T-helper 2 cell treated with Interferon-gamma antibody and Interleukin-4, amounts not matched to agents 5 μg/mL and 100 μg/mL, for 36 hours (primary cell): ENCODE data around the gene CCL26.
"Not testable (repeated sequence)": the region's sequence is repeated elsewhere in the genome, so short reads cannot be mapped to it uniquely, and the experiment has no call there.

Experiments used
- DNase-seq: peaks from one replicate; pipeline ENCODE4 v3.0.0; 2021; ENCODE audit warnings: low spot score
- H3K27ac Mint-ChIP-seq: one replicate; pipeline ENCODE4 v1.8.0; 2021; ENCODE audit warnings: mild to moderate bottlenecking, mixed read lengths
- H3K27me3 Mint-ChIP-seq: one replicate; pipeline ENCODE4 v1.8.0; 2021; ENCODE audit warnings: low read depth, mixed read lengths
- H3K36me3 Mint-ChIP-seq: one replicate; pipeline ENCODE4 v1.8.0; 2021; ENCODE audit warnings: low read depth, mixed read lengths
- H3K4me1 Mint-ChIP-seq: one replicate; pipeline ENCODE4 v1.8.0; 2021; ENCODE audit warnings: low read depth, mixed read lengths
- H3K4me3 Mint-ChIP-seq: one replicate; pipeline ENCODE4 v1.8.0; 2022; ENCODE audit warnings: mild to moderate bottlenecking, moderate library complexity, mixed read lengths
- H3K9me3 Mint-ChIP-seq: one replicate; pipeline ENCODE4 v1.8.0; 2021; ENCODE audit warnings: mixed read lengths

CCL26 gene

DNA sequence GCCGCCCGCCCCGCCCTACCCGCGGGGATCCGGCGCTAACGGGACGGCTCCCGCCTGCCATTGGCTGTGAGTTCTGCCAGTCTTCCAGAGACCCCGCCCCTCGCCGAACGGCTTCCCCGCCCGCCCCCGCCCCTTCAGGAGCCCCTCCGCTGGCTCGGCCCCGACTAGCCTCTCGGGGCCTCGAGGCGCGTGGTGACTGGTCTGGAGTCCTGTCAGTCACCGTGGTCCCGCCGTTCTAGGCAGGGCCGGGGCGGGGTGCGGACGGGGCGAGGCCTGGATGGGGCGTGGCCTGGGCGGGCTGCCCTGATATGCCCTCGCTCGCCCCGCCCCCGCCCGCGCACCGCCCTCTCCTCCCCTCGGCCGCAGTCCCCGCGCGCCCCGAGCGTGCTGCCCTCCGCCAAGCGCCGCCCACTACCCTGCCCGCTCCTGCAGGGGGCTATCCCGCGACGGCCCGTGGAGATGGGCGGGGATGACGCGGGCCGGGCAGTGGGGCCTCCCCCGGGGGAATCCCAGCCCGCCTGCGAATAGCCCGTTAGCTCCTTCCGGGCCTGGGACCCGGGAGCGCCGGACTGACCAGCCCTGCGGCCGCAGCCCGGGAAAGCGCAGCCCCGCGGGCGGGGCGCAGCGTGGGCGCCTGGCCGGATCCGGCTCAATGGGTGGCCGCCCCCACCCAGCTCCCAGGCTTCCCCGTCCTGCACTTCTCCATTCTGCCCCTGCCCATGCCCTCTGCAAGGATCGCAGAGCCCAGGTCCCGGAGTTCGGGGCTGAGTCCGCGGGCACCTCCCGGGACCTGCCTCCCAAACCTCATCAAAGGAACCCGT, 32.8 kb downstream of the CCL26 start:
- DNase-seq: peak; percentile 99
- H3K4me1 Mint-ChIP-seq: peaks cover 12% of the 10 kb centered on the region
- peak overlapping the region; percentile 94 for H3K4me3 Mint-ChIP-seq
- H3K36me3 Mint-ChIP-seq: no peaks in the 10 kb centered on the region
- H3K27me3 Mint-ChIP-seq: peaks cover 19% of the 10 kb centered on the region
- H3K27ac Mint-ChIP-seq: peak overlapping the region; percentile 98
- no peaks in the 10 kb centered on the region for H3K9me3 Mint-ChIP-seq

GRCh38 chr7:75738604-75738974, 33.4 kb downstream of the CCL26 start, which contains the start of gene HIP1:
TSS of gene HIP1 (minus strand) at chr7:75738941. CDS start at chr7:75738920, 21 bp downstream.
- H3K36me3 Mint-ChIP-seq: no peaks in the 10 kb centered on the region
- peaks cover 19% of the 10 kb centered on the region for H3K27me3 Mint-ChIP-seq
- peak within 1 kb of the TSS; percentile 98 for H3K27ac Mint-ChIP-seq
- DNase-seq: no peak
- H3K4me3 Mint-ChIP-seq: peak within 1 kb of the TSS; percentile 94
- H3K9me3 Mint-ChIP-seq: no peaks in the 10 kb centered on the region
- peaks cover 12% of the 10 kb centered on the region for H3K4me1 Mint-ChIP-seq

GRCh38 chr7:75737856-75738603, 34.0 kb downstream of the CCL26 start:
- Mint-ChIP-seq H3K4me3 (peak overlapping the region; percentile 83), H3K4me1 (peaks cover 12% of the 10 kb centered on the region), H3K9me3 (no peaks in the 10 kb centered on the region), H3K36me3 (no peaks in the 10 kb centered on the region), H3K27me3 (peaks cover 16% of the 10 kb centered on the region), H3K27ac (peak overlapping the region; percentile 55)
- no peak for DNase-seq

DNA sequence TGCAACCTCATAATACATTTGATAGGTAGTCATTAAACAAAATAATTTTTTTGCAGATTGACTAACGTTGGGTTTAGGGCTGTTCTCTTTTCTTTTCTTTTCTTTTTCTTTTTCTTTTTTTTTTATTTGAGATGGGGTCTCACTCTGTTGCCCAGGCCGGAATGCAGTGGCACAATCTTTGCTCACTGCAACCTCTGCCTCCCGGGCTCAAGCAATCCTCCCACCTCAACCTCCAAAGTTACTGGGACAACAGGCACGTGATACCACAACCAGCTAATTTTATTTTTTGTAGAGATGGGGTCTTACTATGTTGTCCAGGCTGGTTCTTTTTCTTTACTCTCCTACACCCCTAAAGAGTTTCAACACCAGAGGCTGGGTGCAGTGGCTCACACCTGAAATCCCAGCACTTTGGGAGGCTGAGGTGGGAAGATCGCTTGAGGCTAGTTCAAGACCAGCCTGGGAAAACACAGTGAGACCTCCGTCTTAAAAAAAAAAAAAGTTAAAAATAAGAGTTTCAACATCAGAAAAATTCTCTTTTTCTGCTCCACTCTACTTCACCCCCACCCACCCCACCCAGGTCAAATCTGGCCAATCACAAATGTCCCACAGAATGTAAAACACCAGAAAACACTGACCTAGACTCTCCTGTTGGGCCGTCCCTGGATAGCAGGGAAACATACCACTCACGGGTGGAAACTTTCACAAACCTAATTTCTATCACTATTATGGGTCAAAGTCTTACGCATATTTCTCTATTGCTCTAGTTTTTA, 36.2 kb downstream of the CCL26 start:
- Mint-ChIP-seq H3K27ac (no peak overlapping the region), H3K9me3 (no peaks in the 10 kb centered on the region), H3K27me3 (peaks cover 13% of the 10 kb centered on the region), H3K4me1 (peaks cover 8% of the 10 kb centered on the region), H3K4me3 (no peak overlapping the region), H3K36me3 (no peaks in the 10 kb centered on the region)
- DNase-seq: no peak

GRCh38 chr7:75734586-75735458, 37.2 kb downstream of the CCL26 start:
- H3K4me1 Mint-ChIP-seq: peaks cover 10% of the 10 kb centered on the region
- H3K36me3 Mint-ChIP-seq: no peaks in the 10 kb centered on the region
- H3K4me3 Mint-ChIP-seq: no peak overlapping the region
- H3K9me3 Mint-ChIP-seq: no peaks in the 10 kb centered on the region
- no peak overlapping the region for H3K27ac Mint-ChIP-seq
- DNase-seq: no peak
- peaks cover 10% of the 10 kb centered on the region for H3K27me3 Mint-ChIP-seq

DNA sequence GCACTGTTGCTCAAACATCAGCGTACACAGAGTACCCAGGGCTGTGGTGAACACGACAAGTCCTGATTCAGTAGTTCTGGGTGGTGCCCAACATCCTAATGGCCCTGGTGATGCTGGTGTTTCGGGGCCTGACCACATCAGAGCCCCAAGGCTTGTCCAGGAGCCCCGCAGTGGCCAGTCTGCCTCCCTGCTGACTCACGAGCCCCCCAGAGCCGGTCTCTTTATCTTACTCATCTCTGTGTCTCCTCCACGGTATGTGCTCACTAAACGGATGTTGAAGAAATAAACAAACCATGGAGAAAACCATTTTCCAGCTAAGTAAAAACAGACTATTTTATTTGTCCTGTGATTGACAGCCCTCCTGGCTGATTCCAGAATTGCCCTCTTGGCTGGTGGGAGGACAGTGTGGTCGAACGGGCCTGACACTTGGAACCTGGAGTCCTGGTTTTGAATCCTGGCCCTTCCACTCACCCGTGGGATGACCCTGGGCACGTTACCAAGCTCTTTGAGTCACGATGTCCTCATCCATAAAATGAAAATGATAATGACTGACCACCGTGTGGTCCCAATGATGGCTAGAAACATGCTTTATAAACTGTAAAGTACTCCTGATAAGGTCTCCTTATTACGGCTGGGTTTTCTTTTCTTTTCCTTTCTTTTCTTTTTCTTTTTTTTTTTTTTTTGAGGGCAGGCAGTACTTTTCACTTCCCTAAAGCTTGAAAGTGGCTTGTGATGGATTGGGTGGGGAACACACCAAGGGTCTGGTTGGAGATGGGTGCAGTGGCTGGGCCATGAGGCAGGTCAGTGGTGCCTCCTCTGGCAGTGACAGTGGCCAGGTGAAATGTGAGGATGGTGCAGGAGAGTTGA, 39.0 kb downstream of the CCL26 start:
- no peaks in the 10 kb centered on the region for H3K9me3 Mint-ChIP-seq
- peaks cover 11% of the 10 kb centered on the region for H3K4me1 Mint-ChIP-seq
- DNase-seq: no peak
- H3K4me3 Mint-ChIP-seq: no peak overlapping the region
- no peaks in the 10 kb centered on the region for H3K36me3 Mint-ChIP-seq
- H3K27ac Mint-ChIP-seq: no peak overlapping the region
- peaks cover 10% of the 10 kb centered on the region for H3K27me3 Mint-ChIP-seq

DNA sequence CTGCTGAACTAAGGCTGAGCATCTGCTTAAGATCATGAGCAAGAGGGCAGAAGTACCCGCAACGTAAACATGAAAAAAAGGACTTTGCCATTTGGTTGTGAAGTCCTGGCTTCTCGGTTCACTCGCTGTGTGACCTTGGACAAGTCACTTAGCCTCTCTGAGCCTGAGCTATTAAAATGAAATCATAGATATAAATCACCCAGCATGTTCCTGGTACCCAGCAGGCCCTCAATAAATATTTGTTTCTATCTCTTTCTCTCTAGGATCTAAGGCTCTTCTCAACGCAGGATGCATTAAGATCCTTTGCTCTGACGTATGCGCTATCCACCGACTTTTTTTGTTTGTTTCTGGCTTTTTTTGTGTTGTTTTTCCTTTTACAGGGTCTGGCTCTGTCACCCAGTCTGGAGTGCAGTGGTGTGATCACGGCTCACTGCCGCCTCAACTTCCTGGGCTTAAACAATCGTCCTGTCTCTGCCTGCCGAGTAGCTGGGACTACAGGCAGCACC, 39.9 kb downstream of the CCL26 start:
- no peaks in the 10 kb centered on the region for H3K36me3 Mint-ChIP-seq
- H3K27me3 Mint-ChIP-seq: peaks cover 6% of the 10 kb centered on the region
- H3K4me1 Mint-ChIP-seq: peaks cover 14% of the 10 kb centered on the region

DNA sequence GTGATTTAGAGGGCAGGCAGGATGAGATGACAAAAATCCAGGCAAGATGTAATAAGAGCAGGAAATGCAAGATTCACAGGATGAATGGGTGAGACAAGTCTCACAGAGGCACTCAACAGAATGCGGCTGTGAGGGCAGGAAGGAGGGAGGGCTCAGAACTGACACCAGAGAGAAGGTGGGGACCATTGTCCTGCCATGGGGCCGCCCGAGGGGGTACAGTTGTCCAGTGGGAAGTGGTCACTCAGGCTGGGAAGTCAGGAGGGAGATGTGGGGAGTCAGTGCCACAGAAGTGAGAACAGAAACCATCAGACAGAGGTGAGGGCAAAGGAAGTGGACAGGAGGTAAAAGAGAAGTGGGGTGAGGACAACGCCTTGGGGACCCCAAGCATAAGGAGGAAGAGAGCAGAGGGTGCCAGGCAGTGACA, 42.1 kb downstream of the CCL26 start:
- Mint-ChIP-seq H3K4me3 (no peak overlapping the region), H3K27ac (no peak overlapping the region)

More for the DNA sequence above, 39.9 kb downstream of the CCL26 start:
- DNase-seq: no peak
- Mint-ChIP-seq H3K4me3 (no peak overlapping the region), H3K27ac (no peak overlapping the region), H3K9me3 (no peaks in the 10 kb centered on the region)

DNA sequence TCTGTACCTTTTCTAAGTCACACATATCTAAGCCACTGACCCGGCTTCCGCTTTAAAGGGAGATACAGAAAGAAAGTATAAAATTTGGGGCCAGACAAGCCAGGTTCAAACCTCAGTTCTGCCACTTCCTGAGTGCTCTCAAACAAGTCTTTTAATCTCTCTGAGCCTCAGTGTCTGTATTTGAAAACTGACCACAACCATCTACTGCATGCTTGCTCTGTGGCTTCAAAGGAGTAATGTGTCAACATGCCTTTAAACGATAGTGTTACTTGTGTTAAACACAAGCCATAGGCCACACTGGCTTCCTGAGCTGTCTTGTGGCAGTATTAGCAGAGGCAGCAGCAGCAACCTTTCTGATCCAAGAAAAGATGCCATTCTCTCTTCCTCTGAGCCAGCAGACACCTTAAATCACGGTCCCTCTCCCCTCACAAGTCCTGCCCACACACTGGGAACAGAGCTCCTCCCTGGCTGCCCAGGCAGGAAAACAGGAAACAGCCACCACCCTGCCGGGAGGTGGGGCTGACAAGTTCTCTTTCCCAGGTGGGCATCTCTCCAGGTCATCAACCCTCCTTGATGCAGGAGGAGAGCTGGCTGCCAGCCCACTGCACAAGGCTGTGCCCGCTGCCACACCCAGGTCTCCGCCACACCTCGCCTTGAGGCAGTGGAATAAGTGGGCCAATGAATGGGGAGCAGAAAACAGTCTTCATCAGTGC, 44.0 kb downstream of the CCL26 start:
- no peaks in the 10 kb centered on the region for H3K27me3 Mint-ChIP-seq
- no peaks in the 10 kb centered on the region for H3K36me3 Mint-ChIP-seq
- peak overlapping the region; percentile 29 for H3K4me3 Mint-ChIP-seq
- no peak for DNase-seq
- no peaks in the 10 kb centered on the region for H3K9me3 Mint-ChIP-seq
- H3K27ac Mint-ChIP-seq: peak overlapping the region; percentile 75
- H3K4me1 Mint-ChIP-seq: peaks cover 14% of the 10 kb centered on the region

More for the DNA sequence above, 42.1 kb downstream of the CCL26 start:
- H3K36me3 Mint-ChIP-seq: no peaks in the 10 kb centered on the region
- H3K27me3 Mint-ChIP-seq: no peaks in the 10 kb centered on the region
- H3K9me3 Mint-ChIP-seq: no peaks in the 10 kb centered on the region
- DNase-seq: no peak
- H3K4me1 Mint-ChIP-seq: peaks cover 14% of the 10 kb centered on the region

DNA sequence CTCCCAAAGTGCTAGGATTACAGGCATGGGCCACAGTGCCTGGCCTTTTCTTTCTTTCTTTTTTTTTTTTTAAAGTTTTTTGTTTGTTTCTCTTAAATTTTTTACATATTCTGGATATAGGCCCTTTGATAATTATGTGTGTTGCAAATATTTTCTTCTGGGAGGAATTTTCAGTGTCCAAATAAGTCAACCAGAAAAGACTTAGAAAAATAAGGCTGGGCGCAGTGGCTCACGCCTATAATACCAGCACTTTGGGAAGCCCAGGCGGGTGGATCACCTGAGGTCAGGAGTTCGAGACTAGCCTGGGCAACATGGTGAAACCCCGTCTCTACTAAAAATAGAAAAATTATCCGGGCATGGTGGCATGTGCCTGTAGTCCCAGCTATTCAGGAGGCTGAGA, 44.7 kb downstream of the CCL26 start:
- H3K9me3 Mint-ChIP-seq, H3K4me3 Mint-ChIP-seq, H3K27me3 Mint-ChIP-seq, H3K36me3 Mint-ChIP-seq, DNase-seq, H3K27ac Mint-ChIP-seq: not testable (repeated sequence)
- peaks cover 14% of the 10 kb centered on the region for H3K4me1 Mint-ChIP-seq

GRCh38 chr7:75725306-75725705, 46.7 kb downstream of the CCL26 start:
- H3K4me1 Mint-ChIP-seq: peaks cover 14% of the 10 kb centered on the region
- H3K27me3 Mint-ChIP-seq: no peaks in the 10 kb centered on the region
- no peak for DNase-seq
- no peak overlapping the region for H3K27ac Mint-ChIP-seq
- H3K4me3 Mint-ChIP-seq: no peak overlapping the region
- H3K36me3 Mint-ChIP-seq: no peaks in the 10 kb centered on the region
- no peaks in the 10 kb centered on the region for H3K9me3 Mint-ChIP-seq

- Mint-ChIP-seq H3K36me3 (no peaks in the 10 kb centered on the region), H3K4me3 (no peak overlapping the region), H3K9me3 (no peaks in the 10 kb centered on the region), H3K27me3 (no peaks in the 10 kb centered on the region), H3K27ac (no peak overlapping the region), H3K4me1 (peaks cover 5% of the 10 kb centered on the region)
- no peak for DNase-seq
These were observed 48.6 kb downstream of the CCL26 start for GRCh38 chr7:75723444-75723843.
